ENCODE data around the gene MUC5B. TPM values are rescaled to one million over a fixed set of nuclear protein-coding genes. Genes with fewer than 3 reads are reported as not detected.

The MUC5B gene
- 2.3 to 4.3 TPM (median 2.9 TPM) in 5 replicates for total RNA-seq (2022; extraction: Qiagen RNA extraction; ENCODE audit: low read depth)

GRCh38 chr11:1222491-1223345 lies at the start of gene MUC5B:
Gene MUC5B (plus strand): TSS chr11:1223066. CDS start chr11:1223124, 58 bp downstream.

GRCh38 chr11:1309498-1310317 lies 86.8 kb downstream of the MUC5B start, which contains the start of gene TOLLIP:
Gene TOLLIP (minus strand): TSS chr11:1309632. CDS start chr11:1309498, 134 bp downstream.

Other genes starting within 250 kb of the MUC5B start
- 0.01 TPM in 2 of 5 replicates, not detected in the others for gene MUC6, start 186.3 kb upstream of the MUC5B start, total RNA-seq (2022; extraction: Qiagen RNA extraction; ENCODE audit: low read depth)
- gene MUC2, start 148.2 kb upstream of the MUC5B start, total RNA-seq (2022; extraction: Qiagen RNA extraction; ENCODE audit: low read depth), result 0.17 to 0.35 TPM (median 0.18 TPM) in 5 replicates
- gene MUC5AC, start 65.1 kb upstream of the MUC5B start, total RNA-seq (2022; extraction: Qiagen RNA extraction; ENCODE audit: low read depth), result 2.3 to 5.4 TPM (median 4.6 TPM) in 5 replicates
- 37.7 to 60.1 TPM (median 53.8 TPM) in 5 replicates for gene TOLLIP, start 86.6 kb downstream of the MUC5B start, total RNA-seq (2022; extraction: Qiagen RNA extraction; ENCODE audit: low read depth)
- gene BRSK2, start 166.9 kb downstream of the MUC5B start, total RNA-seq (2022; extraction: Qiagen RNA extraction; ENCODE audit: low read depth), result 6.5 to 7.6 TPM (median 6.8 TPM) in 5 replicates

Data from A549 treated with DMSO at 1 μM for 4 hours (cell line).